WTC11 (cell line): ENCODE results near the gene RELCH. TPM values are rescaled to one million over a fixed set of nuclear protein-coding genes. Genes with fewer than 3 reads are reported as not detected.

ENCODE experiments used
- ATAC-seq: fragments of 200-7000 bp; cut with Tn5 transposase; 2 replicates; pipeline ENCODE4 v1.10.0; 2021; ENCODE audit warnings: mild to moderate bottlenecking, moderate library complexity
- CTCF ChIA-PET: fragments of 300-600 bp; sonication (Branson Sonifier 250); formaldehyde crosslinking; loops from one replicate; lab custom pipeline; 2021; ENCODE audit warnings: antibody characterized with exemption; lab: Charles Lee
- POLR2A ChIA-PET: fragments of 350-600 bp; sonication (Branson Sonifier 250); formaldehyde crosslinking; loops from one replicate; lab custom pipeline; 2021; ENCODE audit warnings: antibody characterized with exemption; lab: Charles Lee
- DNase-seq: peaks from one replicate; pipeline ENCODE4 v3.0.0; 2021; ENCODE audit warnings: low spot score
- H3K27ac Mint-ChIP-seq: 2 replicates; pipeline ENCODE4 v1.8.0; 2021; ENCODE audit warnings: mixed read lengths
- H3K27me3 Mint-ChIP-seq: 2 replicates; pipeline ENCODE4 v1.8.0; 2021; ENCODE audit warnings: low read depth, mild to moderate bottlenecking, moderate library complexity, mixed read lengths
- H3K36me3 Mint-ChIP-seq: 2 replicates; pipeline ENCODE4 v1.8.0; 2021; ENCODE audit warnings: mixed read lengths
- H3K4me1 Mint-ChIP-seq: 2 replicates; pipeline ENCODE4 v1.8.0; 2022; ENCODE audit warnings: mixed read lengths
- H3K4me3 Mint-ChIP-seq: 2 replicates; pipeline ENCODE4 v1.8.0; 2021; ENCODE audit warnings: mild to moderate bottlenecking, moderate library complexity, mixed read lengths
- H3K9me3 Mint-ChIP-seq: 2 replicates; pipeline ENCODE4 v1.8.0; 2021; ENCODE audit warnings: mixed read lengths
- ATF2 ChIP-seq: sonication (generic); formaldehyde crosslinking; IDR thresholded peaks from 2 replicates; pipeline ENCODE4 v1.8.1; 2022; ENCODE audit warnings: low read depth, missing genetic modification reagents, borderline replicate concordance
- CDX4 ChIP-seq: fragments of 250-450 bp; sonication (Bioruptor Pico); IDR thresholded peaks from 2 replicates; pipeline ENCODE4 v1.9.0; 2021; ENCODE audit warnings: moderate library complexity, mild to moderate bottlenecking, inconsistent platforms, borderline replicate concordance
- CREB1 ChIP-seq: sonication (generic); formaldehyde crosslinking; IDR thresholded peaks from 2 replicates; pipeline ENCODE4 v1.8.0; 2023; ENCODE audit warnings: mild to moderate bottlenecking, missing genetic modification reagents
- E2F5 ChIP-seq: sonication (generic); formaldehyde crosslinking; IDR thresholded peaks from 2 replicates; pipeline ENCODE4 v1.8.1; 2022; ENCODE audit warnings: mild to moderate bottlenecking, moderate library complexity, missing genetic modification reagents
- ESRRA ChIP-seq: sonication (generic); formaldehyde crosslinking; IDR thresholded peaks from 2 replicates; pipeline ENCODE4 v1.8.1; 2022; ENCODE audit warnings: mild to moderate bottlenecking, missing genetic modification reagents, borderline replicate concordance
- ETV6 ChIP-seq: sonication (generic); formaldehyde crosslinking; IDR thresholded peaks from 2 replicates; pipeline ENCODE4 v1.8.1; 2022; ENCODE audit warnings: mild to moderate bottlenecking, missing genetic modification reagents
- JAZF1 ChIP-seq: fragments of 250-450 bp; sonication (Bioruptor Pico); IDR thresholded peaks from 2 replicates; pipeline ENCODE4 v1.9.0; 2021; ENCODE audit warnings: moderate library complexity, mild to moderate bottlenecking, inconsistent platforms
- KAT7 ChIP-seq: sonication (generic); formaldehyde crosslinking; IDR thresholded peaks from 2 replicates; pipeline ENCODE4 v1.8.1; 2023; ENCODE audit warnings: missing genetic modification reagents, mild to moderate bottlenecking, borderline replicate concordance
- RELA ChIP-seq: sonication (generic); formaldehyde crosslinking; IDR thresholded peaks from 2 replicates; pipeline ENCODE4 v1.8.1; 2022; ENCODE audit warnings: missing genetic modification reagents, mild to moderate bottlenecking, borderline replicate concordance
- STAT6 ChIP-seq: sonication (generic); formaldehyde crosslinking; conservative IDR thresholded peaks from 2 replicates; pipeline ENCODE4 v1.8.1; 2023; ENCODE audit warnings: mild to moderate bottlenecking, low read depth, missing genetic modification reagents, moderate library complexity
- TCF7 ChIP-seq: sonication (generic); formaldehyde crosslinking; IDR thresholded peaks from 2 replicates; pipeline ENCODE4 v1.8.0; 2022; ENCODE audit warnings: mild to moderate bottlenecking, low read depth, missing genetic modification reagents, moderate library complexity
- USF1 ChIP-seq: sonication (generic); formaldehyde crosslinking; IDR thresholded peaks from 2 replicates; pipeline ENCODE4 v1.8.0; 2022; ENCODE audit warnings: mild to moderate bottlenecking, missing genetic modification reagents
- ZMAT4 ChIP-seq: fragments of 250-450 bp; sonication (Bioruptor Pico); IDR thresholded peaks from 2 replicates; pipeline ENCODE4 v1.9.0; 2021; ENCODE audit warnings: mild to moderate bottlenecking
- ZNF219 ChIP-seq: sonication (generic); formaldehyde crosslinking; IDR thresholded peaks from 2 replicates; pipeline ENCODE4 v1.8.0; 2023; ENCODE audit warnings: missing genetic modification reagents, mild to moderate bottlenecking, borderline replicate concordance
- ZNF232 ChIP-seq: sonication (generic); formaldehyde crosslinking; IDR thresholded peaks from 2 replicates; pipeline ENCODE4 v1.8.0; 2022; ENCODE audit warnings: mild to moderate bottlenecking, missing genetic modification reagents
- ZNF281 ChIP-seq: sonication (generic); formaldehyde crosslinking; IDR thresholded peaks from 2 replicates; pipeline ENCODE4 v1.8.0; 2023; ENCODE audit warnings: mild to moderate bottlenecking, missing genetic modification reagents
- total RNA-seq: library from RNA; stranded (reverse); gene quantifications from 3 replicates; pipeline ENCODE4 v1.2.3, GENCODE V29; 2021

Gene RELCH
- total RNA-seq, 1 experiment from 2014 or later, result 30.2 TPM

GRCh38 chr18:62339106-62339988 lies 152.3 kb downstream of the RELCH start:
- no peak for TF ChIP-seq STAT6
- TF ChIP-seq ETV6, result no peak
- no peak for TF ChIP-seq JAZF1 (CRISPR knock-in tag)
- no peak for TF ChIP-seq ZNF219 (CRISPR knock-in tag)
- TF ChIP-seq CREB1 (CRISPR knock-in tag), result no peak
- TF ChIP-seq CDX4 (CRISPR knock-in tag), result no peak
- no peak for TF ChIP-seq ATF2 (CRISPR knock-in tag)
- TF ChIP-seq ZNF281 (CRISPR knock-in tag), result no peak
- TF ChIP-seq ZNF232 (CRISPR knock-in tag), result no peak
- no peak for TF ChIP-seq E2F5 (CRISPR knock-in tag)
- TF ChIP-seq, all 79 proteins: peak for 0
- no peaks in the 10 kb centered on the region for H3K9me3 Mint-ChIP-seq
- H3K4me1 Mint-ChIP-seq, result peaks cover 38% of the 10 kb centered on the region
- DNase-seq, result peak; percentile 36
- ATAC-seq, result peak; percentile 84
- CTCF ChIA-PET, result interaction anchor here (0.6 to 2.0 kb wide), 6 partner anchors 9 to 244 kb away, joined by 3 to 5 read pairs (median 4); partner anchors contain the start of gene TNFRSF11A
- peak overlapping the region; percentile 35 for H3K27ac Mint-ChIP-seq
- H3K36me3 Mint-ChIP-seq, result no peaks in the 10 kb centered on the region
- peak overlapping the region; percentile 56 for H3K4me3 Mint-ChIP-seq
- POLR2A ChIA-PET, result no interaction called here
- H3K27me3 Mint-ChIP-seq, result no peaks in the 10 kb centered on the region; the same call in 1 of the 2 replicates

GRCh38 chr18:62340996-62341395 lies 153.9 kb downstream of the RELCH start:
- no peaks in the 10 kb centered on the region; the same call in 1 of the 2 replicates for H3K27me3 Mint-ChIP-seq
- peaks cover 50% of the 10 kb centered on the region for H3K4me1 Mint-ChIP-seq
- no peak overlapping the region for H3K27ac Mint-ChIP-seq
- ChIA-PET POLR2A (no interaction called here), CTCF (interaction anchor here (1.3 to 2.0 kb wide), 2 partner anchors 16 to 59 kb away, joined by 5 to 6 read pairs; partner anchors contain the start of gene TNFRSF11A)
- no peak for TF ChIP-seq RELA
- TF ChIP-seq KAT7 (CRISPR knock-in tag), result no peak
- TF ChIP-seq TCF7 (CRISPR knock-in tag), result no peak
- no peak for TF ChIP-seq ESRRA (CRISPR knock-in tag)
- TF ChIP-seq USF1 (CRISPR knock-in tag), result no peak
- no peak for TF ChIP-seq ZMAT4 (CRISPR knock-in tag)
- ATAC-seq, result no peak
- H3K9me3 Mint-ChIP-seq, result no peaks in the 10 kb centered on the region
- H3K4me3 Mint-ChIP-seq, result no peak overlapping the region
- no peaks in the 10 kb centered on the region for H3K36me3 Mint-ChIP-seq
- no peak for DNase-seq
